ENCODE data around the gene POLR2I. TPM values are rescaled to one million over a fixed set of nuclear protein-coding genes. Genes with fewer than 3 reads are reported as not detected.
A peak's percentile ranks its signal among the peaks of the same experiment; 100 is the strongest.

POLR2I gene
- total RNA-seq, 1 donor from 2014 or later, result 92.4 TPM

- no peaks in the 10 kb centered on the region for H3K4me1 Mint-ChIP-seq (ENCODE audit: low read depth)
- intact Hi-C loops (cut with micrococcal nuclease), result no loop called here
- DNase-seq (ENCODE audit: low spot score), result no peak
- no peak overlapping the region for H3K27ac Mint-ChIP-seq
- H3K9me3 Mint-ChIP-seq, result no peaks in the 10 kb centered on the region
- no peak overlapping the region for H3K4me3 Mint-ChIP-seq
- H3K27me3 Mint-ChIP-seq (ENCODE audit: insufficient read depth), result no peaks in the 10 kb centered on the region
- H3K36me3 Mint-ChIP-seq (ENCODE audit: low read depth), result peaks cover 9% of the 10 kb centered on the region
Observed at GRCh38 chr19:36103842-36104552, 10.7 kb downstream of the POLR2I start.

- peaks cover 13% of the 10 kb centered on the region for H3K36me3 Mint-ChIP-seq (ENCODE audit: low read depth)
- H3K4me1 Mint-ChIP-seq (ENCODE audit: low read depth), result no peaks in the 10 kb centered on the region
- no peak overlapping the region for H3K27ac Mint-ChIP-seq
- intact Hi-C loops (cut with micrococcal nuclease), result no loop called here
- no peaks in the 10 kb centered on the region for H3K9me3 Mint-ChIP-seq
- H3K27me3 Mint-ChIP-seq (ENCODE audit: insufficient read depth), result no peaks in the 10 kb centered on the region
- no peak for DNase-seq (ENCODE audit: low spot score)
- H3K4me3 Mint-ChIP-seq, result no peak overlapping the region
Observed at GRCh38 chr19:36103040-36103626, 11.5 kb downstream of the POLR2I start.

- H3K27me3 Mint-ChIP-seq (ENCODE audit: insufficient read depth), result no peaks in the 10 kb centered on the region
- no peaks in the 10 kb centered on the region for H3K4me1 Mint-ChIP-seq (ENCODE audit: low read depth)
- no peaks in the 10 kb centered on the region for H3K9me3 Mint-ChIP-seq
- intact Hi-C loops (cut with micrococcal nuclease), result no loop called here
- no peak overlapping the region for H3K27ac Mint-ChIP-seq
- peaks cover 17% of the 10 kb centered on the region for H3K36me3 Mint-ChIP-seq (ENCODE audit: low read depth)
- H3K4me3 Mint-ChIP-seq, result no peak overlapping the region
- DNase-seq (ENCODE audit: low spot score), result no peak
Observed at GRCh38 chr19:36101550-36102327, 12.9 kb downstream of the POLR2I start.

DNA sequence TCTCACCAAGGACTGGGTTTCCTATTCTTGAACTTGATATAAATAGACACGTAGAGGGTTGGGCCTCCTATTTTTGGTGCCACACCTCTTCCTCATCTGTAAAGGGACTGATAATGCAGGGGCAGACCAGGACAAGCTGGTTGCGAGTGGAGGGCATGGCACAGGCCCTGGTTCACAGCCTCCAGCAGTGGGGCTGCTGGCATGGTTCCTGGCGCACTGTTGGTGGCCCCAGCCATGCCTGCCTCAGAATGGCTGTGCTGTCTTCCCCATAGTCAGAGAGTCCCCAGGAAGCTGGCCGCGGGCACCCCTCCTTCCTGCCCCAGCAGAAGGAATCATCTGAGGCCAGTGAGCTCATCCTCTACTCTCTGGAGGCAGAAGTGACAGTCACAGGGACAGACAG is 14.2 kb downstream of the POLR2I start:
- Mint-ChIP-seq H3K36me3 (ENCODE audit: low read depth) (peaks cover 17% of the 10 kb centered on the region), H3K27me3 (ENCODE audit: insufficient read depth) (no peaks in the 10 kb centered on the region), H3K9me3 (no peaks in the 10 kb centered on the region), H3K4me1 (ENCODE audit: low read depth) (no peaks in the 10 kb centered on the region), H3K27ac (no peak overlapping the region), H3K4me3 (no peak overlapping the region)
- no peak for DNase-seq (ENCODE audit: low spot score)
- intact Hi-C loops (cut with micrococcal nuclease), result no loop called here

DNA sequence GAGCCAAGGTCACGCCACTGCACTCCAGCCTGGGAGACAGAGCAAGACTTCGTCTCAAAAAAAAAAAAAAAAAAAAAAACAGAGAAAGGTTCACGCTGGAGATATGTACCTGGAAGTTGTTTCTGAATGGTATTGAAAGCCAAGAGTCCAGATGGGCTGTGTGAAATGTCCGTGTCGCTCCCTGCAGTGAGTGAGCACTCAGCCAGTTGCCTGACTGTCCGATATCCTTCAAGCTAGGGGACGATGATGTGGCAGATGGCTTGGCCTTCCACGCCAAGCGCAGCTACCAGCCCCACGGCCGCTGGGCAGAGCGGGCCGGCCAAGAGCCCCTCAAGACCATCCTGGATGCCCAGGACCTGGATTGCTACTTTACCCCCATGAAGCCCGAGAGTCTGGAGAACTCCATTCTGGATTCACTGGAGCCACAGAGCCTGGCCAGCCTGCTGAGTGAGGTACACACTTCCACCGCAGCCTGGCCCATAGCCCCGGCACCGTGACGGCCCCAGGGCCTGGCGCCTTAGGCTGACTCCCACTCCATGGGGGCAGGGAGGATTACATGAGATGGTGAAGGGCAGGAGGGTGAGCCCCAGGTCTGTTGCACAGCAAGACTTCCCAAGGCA is 15.4 kb downstream of the POLR2I start:
- intact Hi-C loops (cut with micrococcal nuclease), result no loop called here
- no peaks in the 10 kb centered on the region for H3K27me3 Mint-ChIP-seq (ENCODE audit: insufficient read depth)
- DNase-seq (ENCODE audit: low spot score), result no peak
- H3K4me3 Mint-ChIP-seq, result no peak overlapping the region
- H3K4me1 Mint-ChIP-seq (ENCODE audit: low read depth), result no peaks in the 10 kb centered on the region
- H3K9me3 Mint-ChIP-seq, result no peaks in the 10 kb centered on the region
- H3K36me3 Mint-ChIP-seq (ENCODE audit: low read depth), result peaks cover 17% of the 10 kb centered on the region
- H3K27ac Mint-ChIP-seq, result no peak overlapping the region

- peaks cover 15% of the 10 kb centered on the region for H3K4me1 Mint-ChIP-seq (ENCODE audit: low read depth)
- H3K27ac Mint-ChIP-seq, result no peak overlapping the region
- peaks cover 21% of the 10 kb centered on the region for H3K36me3 Mint-ChIP-seq (ENCODE audit: low read depth)
- H3K27me3 Mint-ChIP-seq (ENCODE audit: insufficient read depth), result no peaks in the 10 kb centered on the region
- intact Hi-C loops (cut with micrococcal nuclease), result no loop called here
- no peak for DNase-seq (ENCODE audit: low spot score)
- H3K9me3 Mint-ChIP-seq, result no peaks in the 10 kb centered on the region
- H3K4me3 Mint-ChIP-seq, result no peak overlapping the region
Observed at GRCh38 chr19:36097036-36097435, 17.6 kb downstream of the POLR2I start.

DNA sequence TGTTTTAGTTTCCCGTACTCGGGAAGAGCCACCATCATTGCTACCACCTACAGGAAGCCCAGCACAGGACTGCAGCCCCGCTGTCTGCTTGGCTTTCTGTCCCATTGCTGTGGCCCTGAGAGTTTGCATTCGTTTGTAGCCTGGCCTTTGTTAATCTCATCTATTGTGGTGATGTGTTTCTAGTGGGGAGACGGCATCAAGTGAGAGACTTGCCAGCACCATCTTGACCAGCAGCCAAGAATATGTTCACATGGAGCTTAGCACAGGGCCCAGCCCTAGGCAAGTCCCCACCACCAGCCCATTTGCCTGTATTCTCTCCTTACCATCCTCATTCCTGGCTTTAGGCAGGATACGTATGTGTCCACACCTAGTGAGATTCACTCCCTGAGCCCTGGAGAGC is 21.0 kb downstream of the POLR2I start:
- DNase-seq (ENCODE audit: low spot score), result no peak
- H3K27ac Mint-ChIP-seq, result peak overlapping the region; percentile 78
- no peak overlapping the region for H3K4me3 Mint-ChIP-seq
- peaks cover 15% of the 10 kb centered on the region for H3K4me1 Mint-ChIP-seq (ENCODE audit: low read depth)
- peaks cover 33% of the 10 kb centered on the region for H3K36me3 Mint-ChIP-seq (ENCODE audit: low read depth)
- intact Hi-C loops (cut with micrococcal nuclease), result loop anchor here (1.0 kb wide), 4 partner anchors 22 to 46 kb away; partner anchors contain the start of genes TBCB, THAP8 and WDR62
- no peaks in the 10 kb centered on the region for H3K9me3 Mint-ChIP-seq
- no peaks in the 10 kb centered on the region for H3K27me3 Mint-ChIP-seq (ENCODE audit: insufficient read depth)

GRCh38 chr19:36093146-36093662 is 21.5 kb downstream of the POLR2I start:
- H3K27me3 Mint-ChIP-seq (ENCODE audit: insufficient read depth), result no peaks in the 10 kb centered on the region
- H3K4me1 Mint-ChIP-seq (ENCODE audit: low read depth), result peaks cover 15% of the 10 kb centered on the region
- peaks cover 32% of the 10 kb centered on the region for H3K36me3 Mint-ChIP-seq (ENCODE audit: low read depth)
- intact Hi-C loops (cut with micrococcal nuclease), result loop anchor here (1.0 kb wide), 4 partner anchors 22 to 46 kb away; partner anchors contain the start of genes TBCB, THAP8 and WDR62
- H3K4me3 Mint-ChIP-seq, result no peak overlapping the region
- no peaks in the 10 kb centered on the region for H3K9me3 Mint-ChIP-seq
- DNase-seq (ENCODE audit: low spot score), result no peak
- peak overlapping the region; percentile 78 for H3K27ac Mint-ChIP-seq

DNA sequence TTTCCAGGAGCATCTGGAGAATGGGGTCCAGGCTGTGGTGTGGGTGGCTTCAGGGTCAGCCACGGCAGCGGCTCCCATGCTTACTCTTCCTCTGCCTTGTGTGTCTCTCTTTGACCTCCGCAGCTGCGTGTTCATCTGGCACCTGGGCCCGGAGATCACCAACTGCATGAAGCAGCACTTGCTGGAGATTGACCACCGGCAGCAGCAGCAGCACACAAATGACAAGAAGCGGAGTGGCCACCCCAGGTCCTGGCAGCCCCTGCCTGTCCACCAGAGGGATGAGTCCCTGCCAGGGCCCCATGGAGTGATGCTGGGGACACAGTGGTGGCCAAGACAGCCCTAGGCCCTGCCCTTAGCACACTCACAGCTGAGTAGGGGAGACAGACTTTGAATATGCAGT is 22.1 kb downstream of the POLR2I start:
- intact Hi-C loops (cut with micrococcal nuclease), result no loop called here
- Mint-ChIP-seq H3K9me3 (no peaks in the 10 kb centered on the region), H3K36me3 (ENCODE audit: low read depth) (peaks cover 35% of the 10 kb centered on the region), H3K4me1 (ENCODE audit: low read depth) (peaks cover 15% of the 10 kb centered on the region), H3K4me3 (no peak overlapping the region), H3K27ac (no peak overlapping the region), H3K27me3 (ENCODE audit: insufficient read depth) (no peaks in the 10 kb centered on the region)
- DNase-seq (ENCODE audit: low spot score), result no peak

GRCh38 chr19:36090910-36091695 is 23.6 kb downstream of the POLR2I start:
- no peak overlapping the region for H3K4me3 Mint-ChIP-seq

DNA sequence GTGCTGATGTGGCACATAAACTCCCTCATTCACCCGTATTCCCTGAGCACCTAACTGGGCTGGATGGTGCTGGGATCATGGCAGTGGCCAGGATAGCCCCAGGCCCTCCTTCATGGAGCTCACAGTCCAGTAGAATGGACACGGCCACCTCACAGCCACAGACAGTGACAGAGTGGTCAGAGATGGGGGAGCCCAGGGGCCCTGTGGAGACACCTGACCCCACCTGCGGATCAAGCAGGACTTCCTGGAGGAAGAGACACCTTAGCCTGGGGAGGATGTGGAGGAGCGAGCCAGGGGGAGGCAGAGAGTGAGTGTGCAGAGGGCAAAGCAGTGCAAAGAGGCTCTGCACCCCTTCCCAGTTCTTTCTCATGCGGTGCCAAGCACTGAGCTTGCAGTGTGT is 24.8 kb downstream of the POLR2I start:
- peaks cover 33% of the 10 kb centered on the region for H3K36me3 Mint-ChIP-seq (ENCODE audit: low read depth)
- peak overlapping the region; percentile 58 for H3K27ac Mint-ChIP-seq
- no peak overlapping the region for H3K4me3 Mint-ChIP-seq
- intact Hi-C loops (cut with micrococcal nuclease), result no loop called here
- H3K9me3 Mint-ChIP-seq, result no peaks in the 10 kb centered on the region
- no peak for DNase-seq (ENCODE audit: low spot score)
- peaks cover 15% of the 10 kb centered on the region for H3K4me1 Mint-ChIP-seq (ENCODE audit: low read depth)
- H3K27me3 Mint-ChIP-seq (ENCODE audit: insufficient read depth), result no peaks in the 10 kb centered on the region

More at GRCh38 chr19:36090910-36091695, 23.6 kb downstream of the POLR2I start:
- peaks cover 15% of the 10 kb centered on the region for H3K4me1 Mint-ChIP-seq (ENCODE audit: low read depth)
- no peaks in the 10 kb centered on the region for H3K9me3 Mint-ChIP-seq
- DNase-seq (ENCODE audit: low spot score), result no peak
- H3K27me3 Mint-ChIP-seq (ENCODE audit: insufficient read depth), result no peaks in the 10 kb centered on the region
- H3K27ac Mint-ChIP-seq, result no peak overlapping the region
- intact Hi-C loops (cut with micrococcal nuclease), result no loop called here
- peaks cover 31% of the 10 kb centered on the region for H3K36me3 Mint-ChIP-seq (ENCODE audit: low read depth)

- H3K4me3 Mint-ChIP-seq, result no peak overlapping the region
- H3K27me3 Mint-ChIP-seq (ENCODE audit: insufficient read depth), result no peaks in the 10 kb centered on the region
- H3K9me3 Mint-ChIP-seq, result no peaks in the 10 kb centered on the region
- H3K36me3 Mint-ChIP-seq (ENCODE audit: low read depth), result peaks cover 35% of the 10 kb centered on the region
- H3K27ac Mint-ChIP-seq, result no peak overlapping the region
- intact Hi-C loops (cut with micrococcal nuclease), result no loop called here
- no peaks in the 10 kb centered on the region for H3K4me1 Mint-ChIP-seq (ENCODE audit: low read depth)
- DNase-seq (ENCODE audit: low spot score), result no peak
Observed at GRCh38 chr19:36086326-36086725, 28.3 kb downstream of the POLR2I start.

All from activated T-helper 1 cell treated with anti-CD3 and anti-CD28 coated beads, Interleukin-12 subunit alpha, Interleukin-12 subunit beta, Interleukin-2, Interleukin-4 antibody, amounts not matched to agents 30 ng/mL and 10 ng/mL and 1 ng/mL, durations not matched to agents 14 hours and 24 hours and 36 hours (primary cell).